Sigmoid colon (tissue), 7 donors: ENCODE measurements around the gene GNMT. TPM values are rescaled to one million over a fixed set of nuclear protein-coding genes. Genes with fewer than 3 reads are reported as not detected.

Experiments
- DNase-seq: peaks from one replicate; pipeline ENCODE4 v3.0.0-alpha.2; 2019
- H3K27ac ChIP-seq, 4 donors: fragments of 200-600 bp; sonication (generic); one replicate each; pipeline ENCODE4 v1.5.1; 2016 to 2019; ENCODE audit warnings: mild to moderate bottlenecking in 1 of 4
- H3K27me3 ChIP-seq, 3 donors: fragments of 200-600 bp; sonication (generic); one replicate each; pipeline ENCODE4 v1.5.1; 2019; ENCODE audit warnings: mild to moderate bottlenecking in 1 of 3
- H3K36me3 ChIP-seq, 4 donors: fragments of 200-600 bp; sonication (generic); one replicate each; pipeline ENCODE4 v1.5.1; 2016 to 2019
- H3K4me1 ChIP-seq, 4 donors: fragments of 200-600 bp; sonication (generic); one replicate each; pipeline ENCODE4 v1.5.1; 2017 to 2019
- H3K4me3 ChIP-seq, 4 donors: fragments of 200-600 bp; sonication (generic); one replicate each; pipeline ENCODE4 v1.5.1; 2017 to 2019; ENCODE audit warnings: mild to moderate bottlenecking in 2 of 4, moderate library complexity in 1 of 4
- H3K9me3 ChIP-seq, 4 donors: fragments of 200-600 bp in 3 of 4; sonication (generic) in 3 of 4; one replicate each; pipeline versions ENCODE4 v1.5.1 to v1.6.1; 2013 to 2019
- EP300 ChIP-seq, 4 donors: sonication (generic); formaldehyde crosslinking; IDR thresholded peaks; one replicate each; pipeline ENCODE4 v1.6.1; 2017; ENCODE audit warnings: antibody characterized with exemption in 4 of 4
- POLR2A ChIP-seq, 2 donors: fragments of 450-650 bp; IDR thresholded peaks; one replicate each; pipeline ENCODE4 v1.6.1; 2016; ENCODE audit warnings: antibody characterized with exemption in 2 of 2, mild to moderate bottlenecking in 2 of 2, moderate library complexity in 2 of 2
- POLR2AphosphoS5 ChIP-seq, 4 donors: sonication (generic); formaldehyde crosslinking; IDR thresholded peaks; one replicate each; pipeline ENCODE4 v1.6.1; 2017; ENCODE audit warnings: antibody characterized with exemption in 4 of 4
- WGBS, 2 donors: extraction: QIAGEN DNeasy Blood & Tissue Kit; methylation state at CpG; one replicate each; pipeline ENCODE4 v1.1.7; 2013; 5-methylcytosine and 5-hydroxymethylcytosine counted together
- intact Hi-C: fragments of 100-400 bp; cut with DNase I; formaldehyde crosslinking; loops from one replicate; pipeline ENCODE4 v1.15.1; 2023
- polyA plus RNA-seq, 3 donors: library from polyadenylated mRNA; stranded (reverse); fragments of 200-250 nt; gene quantifications; one replicate each; pipeline ENCODE4 v1.2.3, GENCODE V29; 2013
- total RNA-seq, 4 donors: library from RNA; depleted of rRNA; stranded (reverse); fragments of >200 nt; gene quantifications; one replicate each; pipeline ENCODE4 v1.1.0, GENCODE V29; 2016
- TF ChIP-seq, protein P1 (sequence below), 4 experiments: fragments of 450-650 bp in 3 of 4; fragments of 200-600 bp in 1 of 4; IDR thresholded peaks; one replicate each; pipeline ENCODE4 v1.5.1; 2016 to 2019; ENCODE audit warnings: antibody characterized with exemption in 4 of 4, mild to moderate bottlenecking in 3 of 4, moderate library complexity in 2 of 4
- donor health status: healthy with polysubstance abuse.
- donor health status: Bipolar disorder and iron deficiency.
- donor health status: healthy.

GNMT gene
- total and polyA plus RNA-seq, 7 donors: 0.45 to 0.54 TPM; not detected in 5

DNA sequence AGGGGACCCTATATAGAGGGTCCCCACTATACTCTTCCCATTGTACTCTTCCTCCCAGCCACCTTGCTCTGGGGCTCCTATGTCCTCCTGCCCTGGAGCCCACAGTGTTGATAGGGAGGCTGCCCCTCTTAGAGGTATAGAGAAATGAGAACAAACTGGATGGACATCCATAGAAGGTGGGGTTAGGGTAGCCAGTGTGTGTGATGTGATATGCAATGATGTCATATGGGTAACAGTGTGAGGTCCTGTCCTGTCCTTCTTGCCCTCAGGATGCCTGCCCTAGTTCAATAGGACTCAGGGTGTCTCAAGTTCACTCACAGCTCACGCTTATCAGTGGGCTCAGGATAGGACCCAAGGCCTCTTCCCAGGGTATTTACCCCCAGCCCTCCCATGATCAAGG, 44.3 kb upstream of the GNMT start:
- 84 to 95% methylated on average over 1 of the region's 1 CpG for WGBS, 2 donors
- peaks cover 0 to 8% (median 6%) of the 10 kb centered on the region in 4 donors for H3K4me1 ChIP-seq
- no peak overlapping the region for H3K27ac ChIP-seq
- peaks cover 4 to 24% (median 7%) of the 10 kb centered on the region in 3 donors for H3K27me3 ChIP-seq
- no peak overlapping the region for H3K4me3 ChIP-seq
- intact Hi-C loops: no loop called here
- TF ChIP-seq POLR2AphosphoS5 (IDR thresholded peaks at IDR 0.05): no peak
- TF ChIP-seq, protein P1, sequence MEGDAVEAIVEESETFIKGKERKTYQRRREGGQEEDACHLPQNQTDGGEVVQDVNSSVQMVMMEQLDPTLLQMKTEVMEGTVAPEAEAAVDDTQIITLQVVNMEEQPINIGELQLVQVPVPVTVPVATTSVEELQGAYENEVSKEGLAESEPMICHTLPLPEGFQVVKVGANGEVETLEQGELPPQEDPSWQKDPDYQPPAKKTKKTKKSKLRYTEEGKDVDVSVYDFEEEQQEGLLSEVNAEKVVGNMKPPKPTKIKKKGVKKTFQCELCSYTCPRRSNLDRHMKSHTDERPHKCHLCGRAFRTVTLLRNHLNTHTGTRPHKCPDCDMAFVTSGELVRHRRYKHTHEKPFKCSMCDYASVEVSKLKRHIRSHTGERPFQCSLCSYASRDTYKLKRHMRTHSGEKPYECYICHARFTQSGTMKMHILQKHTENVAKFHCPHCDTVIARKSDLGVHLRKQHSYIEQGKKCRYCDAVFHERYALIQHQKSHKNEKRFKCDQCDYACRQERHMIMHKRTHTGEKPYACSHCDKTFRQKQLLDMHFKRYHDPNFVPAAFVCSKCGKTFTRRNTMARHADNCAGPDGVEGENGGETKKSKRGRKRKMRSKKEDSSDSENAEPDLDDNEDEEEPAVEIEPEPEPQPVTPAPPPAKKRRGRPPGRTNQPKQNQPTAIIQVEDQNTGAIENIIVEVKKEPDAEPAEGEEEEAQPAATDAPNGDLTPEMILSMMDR (IDR thresholded peaks at IDR 0.05): no peak
- TF ChIP-seq POLR2A (IDR thresholded peaks at IDR 0.05): no peak
- TF ChIP-seq EP300 (IDR thresholded peaks at IDR 0.05): no peak
- no peak for DNase-seq
- H3K36me3 ChIP-seq: no peaks in the 10 kb centered on the region
- H3K9me3 ChIP-seq: no peaks in the 10 kb centered on the region

DNA sequence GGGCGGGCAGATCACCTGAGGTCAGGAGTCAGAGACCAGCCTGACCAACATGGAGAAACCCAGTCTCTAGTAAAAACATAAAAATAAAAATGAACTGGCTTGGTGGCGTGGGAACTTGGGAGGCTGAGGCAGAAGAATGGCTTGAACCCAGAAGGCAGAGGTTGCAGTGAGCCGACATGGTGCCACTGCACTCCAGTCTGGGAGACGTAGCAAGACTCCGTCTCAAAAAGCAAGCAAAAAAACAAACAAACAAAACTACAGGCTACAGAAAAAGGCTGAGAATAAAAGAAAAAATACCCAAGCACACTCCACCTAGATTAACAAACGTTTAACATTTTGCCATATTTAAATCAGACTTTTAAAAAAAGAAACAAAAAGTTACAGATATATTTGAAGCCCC, 38.8 kb upstream of the GNMT start:
- H3K4me1 ChIP-seq: no peaks in the 10 kb centered on the region
- no peaks in the 10 kb centered on the region for H3K36me3 ChIP-seq
- no peak overlapping the region for H3K27ac ChIP-seq
- no peak for DNase-seq
- no peak for TF ChIP-seq EP300 (IDR thresholded peaks at IDR 0.05)
- no peak for TF ChIP-seq POLR2AphosphoS5 (IDR thresholded peaks at IDR 0.05)
- no peak for TF ChIP-seq POLR2A (IDR thresholded peaks at IDR 0.05)
- TF ChIP-seq, protein P1 (IDR thresholded peaks at IDR 0.05): no peak
- no peak overlapping the region for H3K4me3 ChIP-seq
- intact Hi-C loops: no loop called here
- WGBS, 2 donors: 70 to 82% methylated on average over 6 of the region's 6 CpGs
- peaks cover 0 to 9% (median 8%) of the 10 kb centered on the region in 3 donors for H3K27me3 ChIP-seq
- H3K9me3 ChIP-seq: no peaks in the 10 kb centered on the region

DNA sequence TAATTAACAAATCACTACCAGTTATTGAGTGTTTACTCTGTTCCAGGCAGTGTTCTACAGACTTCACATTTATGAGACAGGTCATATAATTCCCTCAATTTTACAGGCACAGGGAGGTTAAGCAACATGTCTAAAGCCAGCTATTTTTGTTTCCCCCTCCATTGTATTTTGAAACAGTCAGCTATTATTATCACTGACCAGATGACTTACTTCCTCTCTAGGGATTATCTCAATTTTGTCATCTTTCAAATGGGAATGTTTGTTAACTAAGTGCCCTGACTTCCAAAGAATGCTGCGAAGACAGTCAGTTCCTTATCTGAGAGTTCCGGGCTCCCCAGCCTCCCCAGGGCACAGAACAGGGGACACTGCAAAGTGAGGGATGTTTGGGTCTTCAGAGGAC, 36.9 kb upstream of the GNMT start:
- no peak for DNase-seq
- intact Hi-C loops: no loop called here
- H3K36me3 ChIP-seq: no peaks in the 10 kb centered on the region
- H3K9me3 ChIP-seq: no peaks in the 10 kb centered on the region
- H3K27me3 ChIP-seq: peaks cover 0 to 9% (median 8%) of the 10 kb centered on the region in 3 donors
- peaks cover 0 to 12% (median 6%) of the 10 kb centered on the region in 4 donors for H3K4me1 ChIP-seq
- H3K27ac ChIP-seq: no peak overlapping the region
- TF ChIP-seq, protein P1 (IDR thresholded peaks at IDR 0.05): no peak
- no peak for TF ChIP-seq POLR2A (IDR thresholded peaks at IDR 0.05)
- no peak for TF ChIP-seq POLR2AphosphoS5 (IDR thresholded peaks at IDR 0.05)
- TF ChIP-seq EP300 (IDR thresholded peaks at IDR 0.05): no peak
- no peak overlapping the region for H3K4me3 ChIP-seq
- WGBS, 2 donors: 86 to 89% methylated on average over 2 of the region's 2 CpGs

DNA sequence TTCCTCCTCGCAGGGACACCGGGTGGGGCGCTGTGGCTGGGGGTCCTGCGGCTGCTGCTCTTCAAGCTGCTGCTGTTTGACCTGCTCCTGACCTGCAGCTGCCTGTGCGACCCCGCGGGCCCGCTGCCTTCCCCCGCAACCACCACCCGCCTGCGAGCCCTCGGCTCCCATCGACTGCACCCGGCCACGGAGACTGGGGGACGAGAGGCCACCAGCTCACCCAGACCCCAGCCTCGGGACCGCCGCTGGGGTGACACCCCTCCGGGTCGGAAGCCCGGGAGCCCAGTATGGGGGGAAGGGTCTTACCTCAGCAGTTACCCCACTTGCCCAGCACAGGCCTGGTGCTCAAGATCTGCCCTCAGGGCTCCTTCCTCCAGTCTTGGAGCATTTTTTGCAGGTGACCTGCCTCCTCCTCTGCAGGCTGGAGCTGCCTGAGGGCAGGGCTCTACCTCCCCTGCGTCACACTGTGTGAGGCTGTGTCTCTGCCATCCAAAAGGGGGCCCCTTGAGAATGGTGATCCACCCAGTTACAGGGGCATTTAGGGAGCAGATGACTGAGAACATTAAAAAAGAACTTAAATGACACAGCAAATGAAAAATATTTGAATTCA, 35.2 kb upstream of the GNMT start:
- 74 to 82% methylated on average over 23 of the region's 23 CpGs for WGBS, 2 donors

More for the DNA sequence above, 35.2 kb upstream of the GNMT start:
- intact Hi-C loops: no loop called here
- TF ChIP-seq POLR2AphosphoS5 (IDR thresholded peaks at IDR 0.05): no peak
- no peak for TF ChIP-seq POLR2A (IDR thresholded peaks at IDR 0.05)
- TF ChIP-seq, protein P1 (IDR thresholded peaks at IDR 0.05): no peak
- no peak for TF ChIP-seq EP300 (IDR thresholded peaks at IDR 0.05)
- no peaks in the 10 kb centered on the region for H3K9me3 ChIP-seq
- no peak overlapping the region for H3K4me3 ChIP-seq
- no peaks in the 10 kb centered on the region for H3K36me3 ChIP-seq
- H3K27me3 ChIP-seq: peaks cover 0 to 9% (median 8%) of the 10 kb centered on the region in 3 donors
- H3K27ac ChIP-seq: no peak overlapping the region
- no peak for DNase-seq
- peaks cover 0 to 18% (median 12%) of the 10 kb centered on the region in 4 donors for H3K4me1 ChIP-seq
